22Rv1 (cell line): ENCODE measurements around the gene PDZD4.

Experiments used
- ZFX ChIP-seq: fragments of 450-650 bp; IDR thresholded peaks from 2 replicates; pipeline ENCODE4 v1.6.1; 2017; ENCODE audit warnings: antibody characterized with exemption, borderline replicate concordance
- TF ChIP-seq, protein P1 (sequence below): fragments of 450-650 bp; IDR thresholded peaks from 2 replicates; pipeline ENCODE4 v1.5.1; 2017; ENCODE audit warnings: mild to moderate bottlenecking

DNA sequence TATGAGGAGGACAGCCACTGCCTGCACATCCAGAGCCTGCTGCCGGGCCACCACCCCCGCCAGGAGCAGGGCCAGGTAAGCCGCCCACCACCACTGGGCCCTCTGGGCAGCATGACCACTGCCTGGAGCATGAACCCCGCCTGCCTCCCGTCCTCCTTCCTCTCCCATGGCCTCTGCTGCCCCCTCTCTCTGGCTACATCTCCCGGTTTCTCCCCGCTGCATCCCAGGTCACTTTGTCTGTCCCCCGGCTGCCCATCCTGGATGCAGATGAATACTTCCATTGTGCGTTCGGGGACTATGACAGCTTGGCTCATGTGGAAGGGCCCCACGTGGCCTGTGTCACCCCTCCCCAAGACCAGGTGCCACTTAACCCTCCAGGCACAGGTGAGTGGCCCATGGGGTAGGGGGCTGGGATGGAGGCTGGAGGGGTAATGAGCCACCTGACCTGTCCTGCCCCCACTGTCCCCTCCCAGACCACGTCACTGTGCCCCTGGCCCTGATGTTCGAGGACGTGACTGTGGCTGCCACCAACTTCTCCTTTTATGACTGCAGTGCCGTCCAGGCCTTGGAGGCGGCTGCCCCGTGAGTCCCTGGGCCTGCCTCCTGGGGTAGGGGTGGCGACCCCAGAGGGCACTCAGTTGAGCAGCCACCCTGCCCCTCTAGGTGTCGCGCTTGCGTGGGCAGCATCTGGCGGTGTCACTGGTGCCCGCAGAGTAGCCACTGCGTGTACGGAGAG lies 60.3 kb downstream of the PDZD4 start:
- TF ChIP-seq, protein P1, sequence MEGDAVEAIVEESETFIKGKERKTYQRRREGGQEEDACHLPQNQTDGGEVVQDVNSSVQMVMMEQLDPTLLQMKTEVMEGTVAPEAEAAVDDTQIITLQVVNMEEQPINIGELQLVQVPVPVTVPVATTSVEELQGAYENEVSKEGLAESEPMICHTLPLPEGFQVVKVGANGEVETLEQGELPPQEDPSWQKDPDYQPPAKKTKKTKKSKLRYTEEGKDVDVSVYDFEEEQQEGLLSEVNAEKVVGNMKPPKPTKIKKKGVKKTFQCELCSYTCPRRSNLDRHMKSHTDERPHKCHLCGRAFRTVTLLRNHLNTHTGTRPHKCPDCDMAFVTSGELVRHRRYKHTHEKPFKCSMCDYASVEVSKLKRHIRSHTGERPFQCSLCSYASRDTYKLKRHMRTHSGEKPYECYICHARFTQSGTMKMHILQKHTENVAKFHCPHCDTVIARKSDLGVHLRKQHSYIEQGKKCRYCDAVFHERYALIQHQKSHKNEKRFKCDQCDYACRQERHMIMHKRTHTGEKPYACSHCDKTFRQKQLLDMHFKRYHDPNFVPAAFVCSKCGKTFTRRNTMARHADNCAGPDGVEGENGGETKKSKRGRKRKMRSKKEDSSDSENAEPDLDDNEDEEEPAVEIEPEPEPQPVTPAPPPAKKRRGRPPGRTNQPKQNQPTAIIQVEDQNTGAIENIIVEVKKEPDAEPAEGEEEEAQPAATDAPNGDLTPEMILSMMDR = no peak
- no peak for TF ChIP-seq ZFX
